ENCODE measurements around the gene WWC2. TPM values are rescaled to one million over a fixed set of nuclear protein-coding genes. Genes with fewer than 3 reads are reported as not detected.

Gene WWC2
- total and polyA plus RNA-seq, 2 experiments from 2014 or later, result 50.5 to 74.2 TPM

DNA sequence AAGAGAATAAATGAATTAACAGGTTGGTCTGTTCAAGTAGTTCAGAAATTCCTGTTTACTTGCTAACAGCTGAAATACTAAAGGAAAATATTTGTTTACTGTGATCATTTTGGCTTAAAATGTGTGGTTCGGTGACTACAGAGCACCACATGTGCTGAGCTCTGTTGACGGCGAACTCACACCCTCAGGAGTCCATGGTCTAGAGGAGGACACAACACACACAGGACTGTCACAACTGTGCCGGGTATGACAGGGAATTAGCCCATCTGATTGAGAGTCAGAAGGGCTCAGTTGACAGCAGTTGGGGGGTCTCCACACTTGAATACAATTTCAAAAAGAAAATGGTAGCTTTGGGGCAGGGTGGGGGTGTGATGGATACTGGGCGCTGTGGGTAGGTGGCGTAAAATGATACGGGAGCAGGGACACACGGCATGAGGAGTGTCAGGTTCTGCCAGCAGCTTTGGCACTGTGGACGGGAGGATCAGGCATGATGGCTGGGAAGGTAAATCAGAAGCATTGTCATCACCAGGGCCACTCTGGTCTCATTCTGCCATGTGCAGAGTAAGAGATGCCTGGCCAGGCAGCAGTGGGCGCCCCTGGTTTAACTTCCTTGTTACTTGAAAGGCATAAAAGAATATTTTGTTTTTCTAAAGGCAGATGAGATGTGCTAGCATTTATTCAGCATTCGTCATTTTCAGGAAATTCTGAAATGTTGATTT, 187.7 kb downstream of the WWC2 start (continued):
- TF ChIP-seq, protein P1, sequence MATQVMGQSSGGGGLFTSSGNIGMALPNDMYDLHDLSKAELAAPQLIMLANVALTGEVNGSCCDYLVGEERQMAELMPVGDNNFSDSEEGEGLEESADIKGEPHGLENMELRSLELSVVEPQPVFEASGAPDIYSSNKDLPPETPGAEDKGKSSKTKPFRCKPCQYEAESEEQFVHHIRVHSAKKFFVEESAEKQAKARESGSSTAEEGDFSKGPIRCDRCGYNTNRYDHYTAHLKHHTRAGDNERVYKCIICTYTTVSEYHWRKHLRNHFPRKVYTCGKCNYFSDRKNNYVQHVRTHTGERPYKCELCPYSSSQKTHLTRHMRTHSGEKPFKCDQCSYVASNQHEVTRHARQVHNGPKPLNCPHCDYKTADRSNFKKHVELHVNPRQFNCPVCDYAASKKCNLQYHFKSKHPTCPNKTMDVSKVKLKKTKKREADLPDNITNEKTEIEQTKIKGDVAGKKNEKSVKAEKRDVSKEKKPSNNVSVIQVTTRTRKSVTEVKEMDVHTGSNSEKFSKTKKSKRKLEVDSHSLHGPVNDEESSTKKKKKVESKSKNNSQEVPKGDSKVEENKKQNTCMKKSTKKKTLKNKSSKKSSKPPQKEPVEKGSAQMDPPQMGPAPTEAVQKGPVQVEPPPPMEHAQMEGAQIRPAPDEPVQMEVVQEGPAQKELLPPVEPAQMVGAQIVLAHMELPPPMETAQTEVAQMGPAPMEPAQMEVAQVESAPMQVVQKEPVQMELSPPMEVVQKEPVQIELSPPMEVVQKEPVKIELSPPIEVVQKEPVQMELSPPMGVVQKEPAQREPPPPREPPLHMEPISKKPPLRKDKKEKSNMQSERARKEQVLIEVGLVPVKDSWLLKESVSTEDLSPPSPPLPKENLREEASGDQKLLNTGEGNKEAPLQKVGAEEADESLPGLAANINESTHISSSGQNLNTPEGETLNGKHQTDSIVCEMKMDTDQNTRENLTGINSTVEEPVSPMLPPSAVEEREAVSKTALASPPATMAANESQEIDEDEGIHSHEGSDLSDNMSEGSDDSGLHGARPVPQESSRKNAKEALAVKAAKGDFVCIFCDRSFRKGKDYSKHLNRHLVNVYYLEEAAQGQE (IDR thresholded peaks at IDR 0.05; ENCODE audit: unreplicated experiment), result no peak
- TF ChIP-seq EZH2 (IDR thresholded peaks at IDR 0.05; ENCODE audit: low read depth, unreplicated experiment), result no peak

DNA sequence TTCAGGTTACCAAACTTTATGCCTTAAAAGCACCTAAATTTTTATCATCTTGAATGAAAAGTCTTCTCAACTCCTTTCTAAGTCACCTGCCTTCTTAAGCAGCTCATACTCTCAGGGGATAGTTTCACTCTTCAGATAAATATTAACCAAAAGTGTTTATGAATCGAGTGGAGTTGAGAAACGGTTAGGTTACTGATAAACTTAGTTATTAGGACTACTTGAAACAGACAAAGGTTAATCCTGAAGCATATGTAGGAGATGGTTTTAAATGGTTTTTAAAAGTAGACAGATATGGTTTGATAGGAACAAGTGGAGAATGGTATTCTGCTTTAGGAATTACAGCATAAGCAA, 188.2 kb downstream of the WWC2 start:
- H4K20me1 ChIP-seq (replicated peaks; ENCODE audit: insufficient read depth), result no peaks in the 10 kb centered on the region; the same call in 1 of the 2 replicates
- no peaks in the 10 kb centered on the region for H3K9me3 Mint-ChIP-seq
- H3K27me3 Mint-ChIP-seq (ENCODE audit: insufficient read depth, low read depth, poor library complexity), result peaks cover 11% of the 10 kb centered on the region
- peaks cover 84% of the 10 kb centered on the region for H3K36me3 Mint-ChIP-seq (ENCODE audit: low read depth)
- H3K9me2 ChIP-seq (ENCODE audit: insufficient read depth), result no peaks in the 10 kb centered on the region
- H2AFZ ChIP-seq, result no peak overlapping the region
- H3K27ac ChIP-seq (ENCODE audit: low read depth), result no peak overlapping the region
- ATAC-seq, result no peak
- H3K4me1 Mint-ChIP-seq, result peaks cover 3% of the 10 kb centered on the region; the same call in 2 of the 3 replicates
- H3K79me2 ChIP-seq (replicated peaks; ENCODE audit: insufficient read depth), result no peaks in the 10 kb centered on the region
- no peaks in the 10 kb centered on the region for H3K27me3 ChIP-seq (ENCODE audit: insufficient read depth)
- no peak overlapping the region for H3K27ac Mint-ChIP-seq
- DNase-seq (ENCODE audit: low spot score), result no peak
- H3K4me1 ChIP-seq (ENCODE audit: insufficient read depth), result no peaks in the 10 kb centered on the region
- H3K4me3 Mint-ChIP-seq, result no peak overlapping the region
- no peaks in the 10 kb centered on the region for H3F3A ChIP-seq (replicated peaks; ENCODE audit: low read depth)
- peaks cover 50% of the 10 kb centered on the region for H3K36me3 ChIP-seq (ENCODE audit: insufficient read depth)
- H3K4me2 ChIP-seq, result no peak overlapping the region
- no peak overlapping the region for H3K4me3 ChIP-seq
- no peak for TF ChIP-seq JUNB (IDR thresholded peaks at IDR 0.05; ENCODE audit: unreplicated experiment)
- TF ChIP-seq EZH2 (IDR thresholded peaks at IDR 0.05; ENCODE audit: low read depth, unreplicated experiment), result no peak
- TF ChIP-seq, protein P2, sequence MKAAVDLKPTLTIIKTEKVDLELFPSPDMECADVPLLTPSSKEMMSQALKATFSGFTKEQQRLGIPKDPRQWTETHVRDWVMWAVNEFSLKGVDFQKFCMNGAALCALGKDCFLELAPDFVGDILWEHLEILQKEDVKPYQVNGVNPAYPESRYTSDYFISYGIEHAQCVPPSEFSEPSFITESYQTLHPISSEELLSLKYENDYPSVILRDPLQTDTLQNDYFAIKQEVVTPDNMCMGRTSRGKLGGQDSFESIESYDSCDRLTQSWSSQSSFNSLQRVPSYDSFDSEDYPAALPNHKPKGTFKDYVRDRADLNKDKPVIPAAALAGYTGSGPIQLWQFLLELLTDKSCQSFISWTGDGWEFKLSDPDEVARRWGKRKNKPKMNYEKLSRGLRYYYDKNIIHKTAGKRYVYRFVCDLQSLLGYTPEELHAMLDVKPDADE (IDR thresholded peaks at IDR 0.05), result no peak
- no peak for TF ChIP-seq STAT1 (IDR thresholded peaks at IDR 0.05; ENCODE audit: unreplicated experiment)
- TF ChIP-seq ZNF331 (CRISPR knock-in tag; IDR thresholded peaks at IDR 0.05; ENCODE audit: low read depth), result no peak
- TF ChIP-seq EZH2phosphoT487 (IDR thresholded peaks at IDR 0.05; ENCODE audit: unreplicated experiment), result no peak
- TF ChIP-seq, protein P1 (IDR thresholded peaks at IDR 0.05; ENCODE audit: unreplicated experiment), result no peak
- TF ChIP-seq CREB1 (CRISPR knock-in tag; IDR thresholded peaks at IDR 0.05; ENCODE audit: low read depth), result no peak
- TF ChIP-seq, protein P3, sequence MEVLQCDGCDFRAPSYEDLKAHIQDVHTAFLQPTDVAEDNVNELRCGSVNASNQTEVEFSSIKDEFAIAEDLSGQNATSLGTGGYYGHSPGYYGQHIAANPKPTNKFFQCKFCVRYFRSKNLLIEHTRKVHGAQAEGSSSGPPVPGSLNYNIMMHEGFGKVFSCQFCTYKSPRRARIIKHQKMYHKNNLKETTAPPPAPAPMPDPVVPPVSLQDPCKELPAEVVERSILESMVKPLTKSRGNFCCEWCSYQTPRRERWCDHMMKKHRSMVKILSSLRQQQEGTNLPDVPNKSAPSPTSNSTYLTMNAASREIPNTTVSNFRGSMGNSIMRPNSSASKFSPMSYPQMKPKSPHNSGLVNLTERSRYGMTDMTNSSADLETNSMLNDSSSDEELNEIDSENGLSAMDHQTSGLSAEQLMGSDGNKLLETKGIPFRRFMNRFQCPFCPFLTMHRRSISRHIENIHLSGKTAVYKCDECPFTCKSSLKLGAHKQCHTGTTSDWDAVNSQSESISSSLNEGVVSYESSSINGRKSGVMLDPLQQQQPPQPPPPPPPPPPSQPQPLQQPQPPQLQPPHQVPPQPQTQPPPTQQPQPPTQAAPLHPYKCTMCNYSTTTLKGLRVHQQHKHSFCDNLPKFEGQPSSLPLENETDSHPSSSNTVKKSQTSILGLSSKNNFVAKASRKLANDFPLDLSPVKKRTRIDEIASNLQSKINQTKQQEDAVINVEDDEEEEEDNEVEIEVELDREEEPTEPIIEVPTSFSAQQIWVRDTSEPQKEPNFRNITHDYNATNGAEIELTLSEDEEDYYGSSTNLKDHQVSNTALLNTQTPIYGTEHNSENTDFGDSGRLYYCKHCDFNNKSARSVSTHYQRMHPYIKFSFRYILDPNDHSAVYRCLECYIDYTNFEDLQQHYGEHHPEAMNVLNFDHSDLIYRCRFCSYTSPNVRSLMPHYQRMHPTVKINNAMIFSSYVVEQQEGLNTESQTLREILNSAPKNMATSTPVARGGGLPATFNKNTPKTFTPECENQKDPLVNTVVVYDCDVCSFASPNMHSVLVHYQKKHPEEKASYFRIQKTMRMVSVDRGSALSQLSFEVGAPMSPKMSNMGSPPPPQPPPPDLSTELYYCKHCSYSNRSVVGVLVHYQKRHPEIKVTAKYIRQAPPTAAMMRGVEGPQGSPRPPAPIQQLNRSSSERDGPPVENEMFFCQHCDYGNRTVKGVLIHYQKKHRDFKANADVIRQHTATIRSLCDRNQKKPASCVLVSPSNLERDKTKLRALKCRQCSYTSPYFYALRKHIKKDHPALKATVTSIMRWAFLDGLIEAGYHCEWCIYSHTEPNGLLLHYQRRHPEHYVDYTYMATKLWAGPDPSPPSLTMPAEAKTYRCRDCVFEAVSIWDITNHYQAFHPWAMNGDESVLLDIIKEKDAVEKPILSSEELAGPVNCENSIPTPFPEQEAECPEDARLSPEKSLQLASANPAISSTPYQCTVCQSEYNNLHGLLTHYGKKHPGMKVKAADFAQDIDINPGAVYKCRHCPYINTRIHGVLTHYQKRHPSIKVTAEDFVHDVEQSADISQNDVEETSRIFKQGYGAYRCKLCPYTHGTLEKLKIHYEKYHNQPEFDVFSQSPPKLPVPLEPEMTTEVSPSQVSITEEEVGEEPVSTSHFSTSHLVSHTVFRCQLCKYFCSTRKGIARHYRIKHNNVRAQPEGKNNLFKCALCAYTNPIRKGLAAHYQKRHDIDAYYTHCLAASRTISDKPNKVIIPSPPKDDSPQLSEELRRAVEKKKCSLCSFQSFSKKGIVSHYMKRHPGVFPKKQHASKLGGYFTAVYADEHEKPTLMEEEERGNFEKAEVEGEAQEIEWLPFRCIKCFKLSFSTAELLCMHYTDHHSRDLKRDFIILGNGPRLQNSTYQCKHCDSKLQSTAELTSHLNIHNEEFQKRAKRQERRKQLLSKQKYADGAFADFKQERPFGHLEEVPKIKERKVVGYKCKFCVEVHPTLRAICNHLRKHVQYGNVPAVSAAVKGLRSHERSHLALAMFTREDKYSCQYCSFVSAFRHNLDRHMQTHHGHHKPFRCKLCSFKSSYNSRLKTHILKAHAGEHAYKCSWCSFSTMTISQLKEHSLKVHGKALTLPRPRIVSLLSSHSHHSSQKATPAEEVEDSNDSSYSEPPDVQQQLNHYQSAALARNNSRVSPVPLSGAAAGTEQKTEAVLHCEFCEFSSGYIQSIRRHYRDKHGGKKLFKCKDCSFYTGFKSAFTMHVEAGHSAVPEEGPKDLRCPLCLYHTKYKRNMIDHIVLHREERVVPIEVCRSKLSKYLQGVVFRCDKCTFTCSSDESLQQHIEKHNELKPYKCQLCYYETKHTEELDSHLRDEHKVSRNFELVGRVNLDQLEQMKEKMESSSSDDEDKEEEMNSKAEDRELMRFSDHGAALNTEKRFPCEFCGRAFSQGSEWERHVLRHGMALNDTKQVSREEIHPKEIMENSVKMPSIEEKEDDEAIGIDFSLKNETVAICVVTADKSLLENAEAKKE (CRISPR knock-in tag; IDR thresholded peaks at IDR 0.05), result no peak
- TF ChIP-seq NANOG (IDR thresholded peaks at IDR 0.05; ENCODE audit: borderline replicate concordance), result no peak
